GM12872 (cell line): Measurements from ENCODE around the gene LGR6.

ENCODE experiments used
- TF ChIP-seq, protein P1 (sequence below): IDR thresholded peaks from 3 replicates; pipeline ENCODE4 v1.5.1; 2011; ENCODE audit warnings: low read depth, mild to moderate bottlenecking, low read length, moderate library complexity; ENCODE audit not compliant: insufficient read depth

LGR6 gene

DNA sequence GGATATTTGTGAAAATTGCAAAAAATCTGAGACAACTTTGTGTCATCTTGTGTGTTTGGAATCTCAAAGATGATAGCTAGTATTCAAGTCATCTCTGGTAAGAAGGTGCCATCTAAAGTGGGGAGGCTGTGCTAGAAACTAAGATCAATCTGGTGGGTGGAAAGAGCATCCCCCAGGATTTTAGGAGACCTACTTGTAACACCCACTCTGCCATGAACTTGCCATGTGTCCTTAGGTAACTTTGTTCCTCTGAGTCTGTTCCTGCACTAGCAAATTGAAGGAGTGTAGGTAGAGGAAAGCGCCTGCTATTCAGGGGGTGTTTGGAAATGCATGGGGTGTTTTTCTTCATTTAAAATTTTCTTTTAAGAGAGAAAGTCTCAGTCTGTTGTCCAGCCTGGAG lies 24.4 kb downstream of the LGR6 start:
- TF ChIP-seq, protein P1, sequence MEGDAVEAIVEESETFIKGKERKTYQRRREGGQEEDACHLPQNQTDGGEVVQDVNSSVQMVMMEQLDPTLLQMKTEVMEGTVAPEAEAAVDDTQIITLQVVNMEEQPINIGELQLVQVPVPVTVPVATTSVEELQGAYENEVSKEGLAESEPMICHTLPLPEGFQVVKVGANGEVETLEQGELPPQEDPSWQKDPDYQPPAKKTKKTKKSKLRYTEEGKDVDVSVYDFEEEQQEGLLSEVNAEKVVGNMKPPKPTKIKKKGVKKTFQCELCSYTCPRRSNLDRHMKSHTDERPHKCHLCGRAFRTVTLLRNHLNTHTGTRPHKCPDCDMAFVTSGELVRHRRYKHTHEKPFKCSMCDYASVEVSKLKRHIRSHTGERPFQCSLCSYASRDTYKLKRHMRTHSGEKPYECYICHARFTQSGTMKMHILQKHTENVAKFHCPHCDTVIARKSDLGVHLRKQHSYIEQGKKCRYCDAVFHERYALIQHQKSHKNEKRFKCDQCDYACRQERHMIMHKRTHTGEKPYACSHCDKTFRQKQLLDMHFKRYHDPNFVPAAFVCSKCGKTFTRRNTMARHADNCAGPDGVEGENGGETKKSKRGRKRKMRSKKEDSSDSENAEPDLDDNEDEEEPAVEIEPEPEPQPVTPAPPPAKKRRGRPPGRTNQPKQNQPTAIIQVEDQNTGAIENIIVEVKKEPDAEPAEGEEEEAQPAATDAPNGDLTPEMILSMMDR, result no peak

DNA sequence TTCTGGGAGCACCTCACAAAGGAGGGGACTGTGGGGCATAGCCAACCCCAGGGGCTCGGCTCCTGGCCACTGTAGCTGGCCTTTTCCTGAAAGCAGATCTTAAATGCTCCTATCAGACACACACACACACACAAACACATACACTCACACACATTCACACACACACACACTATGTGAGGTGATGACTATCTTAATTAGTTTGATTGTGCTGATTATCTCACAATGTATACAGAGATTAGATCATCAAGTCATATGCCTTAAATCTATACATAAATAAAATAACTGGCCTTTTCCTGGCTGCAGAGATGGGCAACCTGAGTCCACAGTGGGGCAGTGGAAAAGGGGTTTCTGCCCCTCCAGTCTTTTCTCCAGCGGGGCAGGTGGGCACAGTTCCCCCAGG lies 27.1 kb downstream of the LGR6 start:
- TF ChIP-seq, protein P1, result no peak

DNA sequence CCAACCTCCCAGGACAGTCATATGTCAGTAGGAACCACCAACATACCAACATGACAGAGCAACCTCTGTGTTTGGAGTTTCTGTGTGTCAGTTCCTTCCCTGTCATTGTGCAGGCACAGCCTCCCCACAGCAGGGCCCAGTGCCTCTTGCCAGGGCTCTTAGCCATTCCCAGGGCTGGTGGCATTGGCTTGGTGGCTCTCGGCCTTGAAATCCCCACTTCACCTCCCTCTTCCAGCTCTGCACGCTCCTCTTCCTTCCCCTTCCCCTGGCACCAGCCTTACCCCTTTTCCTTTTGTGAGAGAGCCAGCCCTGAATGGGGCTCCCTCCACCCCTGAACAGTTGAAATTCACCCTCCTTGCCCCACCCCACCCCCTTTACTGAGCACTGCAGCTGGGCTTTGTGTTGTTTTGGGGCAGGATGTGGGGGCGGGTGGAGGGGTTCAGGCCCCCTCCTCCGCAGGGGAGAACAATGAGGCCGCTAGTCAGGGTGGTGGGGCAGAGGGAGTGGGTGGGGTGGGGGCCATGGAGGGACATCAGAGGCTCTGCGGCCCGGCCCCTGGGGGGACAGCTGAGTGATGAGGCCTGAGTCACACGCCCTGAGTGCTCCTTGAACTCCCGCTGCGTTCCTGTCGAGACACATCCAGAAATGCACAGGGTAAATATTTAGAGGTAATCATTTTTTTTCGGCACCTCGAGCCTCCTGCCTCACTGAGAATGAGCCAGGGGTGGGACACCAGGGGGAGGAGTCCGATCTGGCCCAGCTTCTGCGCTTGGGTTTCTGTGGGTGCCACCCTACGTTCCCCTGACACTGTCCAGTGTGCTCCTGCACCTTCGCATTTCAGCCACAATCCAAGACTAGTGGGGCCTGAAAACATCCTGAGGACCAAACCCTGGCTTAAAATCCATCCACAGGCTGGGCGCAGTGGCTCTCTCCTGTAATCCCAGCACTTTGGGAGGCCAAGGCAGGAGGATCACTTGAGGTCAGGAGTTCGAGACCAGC lies 28.6 kb downstream of the LGR6 start:
- TF ChIP-seq, protein P1, result no peak

DNA sequence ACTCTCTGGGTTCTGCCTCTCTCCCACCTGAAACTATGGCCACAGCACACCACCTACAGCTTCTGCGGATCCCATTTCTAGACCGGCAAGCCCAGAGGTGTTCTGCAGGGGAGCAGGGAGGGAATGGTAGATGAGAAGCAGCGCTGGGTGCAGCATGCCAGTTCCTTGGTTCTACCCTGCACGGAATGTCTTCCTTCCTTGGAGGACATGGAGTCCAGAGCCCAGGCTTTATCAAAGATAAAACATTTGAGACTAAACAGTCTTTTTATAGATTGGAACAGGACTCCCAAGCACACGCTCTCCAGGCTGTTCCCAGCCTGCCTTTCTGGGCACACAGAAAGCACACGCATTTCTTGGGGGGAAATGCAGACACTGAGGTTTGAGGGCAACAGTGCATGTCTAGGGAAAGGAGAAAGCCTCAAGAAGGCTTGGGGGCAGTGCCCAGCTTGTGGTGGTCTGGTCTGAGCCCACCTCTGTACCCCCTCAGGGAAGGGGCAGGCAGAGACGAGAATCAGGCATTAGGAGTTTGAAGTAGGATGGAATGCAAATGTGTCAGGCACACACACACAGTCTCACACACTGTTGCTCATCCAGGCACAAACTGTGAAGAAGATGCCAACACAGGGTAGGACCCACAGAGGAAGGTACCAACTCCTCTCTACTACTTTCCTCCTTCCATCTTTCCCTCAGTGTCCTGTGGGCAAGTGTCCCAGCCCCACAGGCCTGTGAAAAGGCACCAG lies 29.7 kb downstream of the LGR6 start:
- TF ChIP-seq, protein P1, result no peak

DNA sequence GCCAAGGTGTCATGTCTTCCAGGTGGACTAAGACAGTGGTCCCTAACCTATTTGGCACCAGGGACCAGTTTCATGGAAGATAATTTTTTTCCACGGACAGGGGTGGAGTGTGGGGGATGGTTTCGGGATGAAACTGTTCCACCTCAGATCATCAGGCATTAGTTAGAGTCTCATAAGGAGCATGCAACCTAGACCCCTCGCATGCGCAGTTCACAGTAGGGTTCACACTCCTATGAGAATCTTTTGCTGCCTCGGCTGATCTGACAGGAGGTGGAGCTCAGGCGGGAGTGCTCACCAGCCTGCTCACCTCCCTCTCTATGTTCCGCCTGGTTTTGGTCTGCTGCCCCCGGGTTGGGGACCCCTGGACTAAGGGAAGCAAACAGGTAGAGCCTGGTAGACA lies 30.9 kb downstream of the LGR6 start:
- TF ChIP-seq, protein P1, result no peak

DNA sequence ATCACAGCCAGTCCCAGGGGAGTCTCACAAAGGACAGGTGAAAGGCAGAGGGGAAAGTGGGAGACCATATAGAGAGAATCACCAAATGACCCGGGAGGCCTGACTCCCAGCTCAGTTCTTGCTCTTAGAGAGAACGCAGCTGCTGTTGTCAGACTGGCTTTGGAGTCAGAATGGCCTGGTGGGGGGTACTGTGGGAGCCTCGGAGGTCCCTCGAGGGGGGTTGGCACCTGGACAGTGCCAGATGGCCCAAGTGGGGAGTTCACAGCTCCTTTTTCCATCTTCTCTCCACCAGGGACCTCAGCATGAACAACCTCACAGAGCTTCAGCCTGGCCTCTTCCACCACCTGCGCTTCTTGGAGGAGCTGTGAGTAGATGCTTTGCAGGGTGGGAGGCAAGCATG lies 31.5 kb downstream of the LGR6 start:
- TF ChIP-seq, protein P1, result no peak

DNA sequence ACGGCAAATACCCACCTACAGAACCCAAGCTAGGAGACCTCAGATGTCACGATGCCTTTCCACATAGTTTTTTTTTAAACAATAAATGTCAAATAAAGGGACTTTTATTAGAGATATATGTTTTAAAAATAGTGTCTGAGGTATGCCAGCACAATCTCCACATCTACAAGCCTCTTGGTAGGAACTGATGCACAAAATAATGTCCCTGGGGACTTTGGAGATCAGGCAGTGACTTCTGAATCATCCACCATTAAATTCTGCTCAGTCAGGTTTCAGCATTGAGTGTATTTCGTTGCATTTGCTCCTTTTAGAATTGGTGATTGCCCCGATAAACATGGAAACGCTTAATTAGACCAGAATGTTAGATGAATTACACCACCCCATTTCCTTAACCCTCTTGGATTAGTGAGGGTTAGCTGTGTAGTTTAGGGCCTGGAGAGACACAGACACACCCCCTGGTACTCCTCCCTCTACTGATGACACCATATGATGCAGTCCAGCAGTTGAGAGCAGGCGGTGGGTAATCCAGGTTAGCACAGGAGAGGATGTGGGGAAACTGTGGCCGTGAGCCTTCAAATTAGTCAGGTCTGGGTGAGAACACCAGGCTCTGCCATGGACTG lies 33.6 kb downstream of the LGR6 start:
- TF ChIP-seq, protein P1, result no peak
